Panc1 (cell line): ENCODE results near the gene PDPK1.

Experiments
- TF ChIP-seq, protein P1 (sequence below): fragments of 450-650 bp; IDR thresholded peaks from 2 replicates; pipeline ENCODE4 v1.5.1; 2017; ENCODE audit warnings: mild to moderate bottlenecking
- TF ChIP-seq, protein P2 (sequence below), 2 experiments: IDR thresholded peaks; 2 replicates each; pipeline ENCODE4 v1.6.1; 2011 to 2012; ENCODE audit warnings: low read depth in 2 of 2, control low read depth in 1 of 2, low read length in 1 of 2, mild to moderate bottlenecking in 1 of 2, moderate library complexity in 1 of 2; ENCODE audit not compliant: insufficient read depth in 1 of 2

GRCh38 chr16:2520784-2521531, 16.9 kb upstream of the PDPK1 start:
- TF ChIP-seq, protein P1, sequence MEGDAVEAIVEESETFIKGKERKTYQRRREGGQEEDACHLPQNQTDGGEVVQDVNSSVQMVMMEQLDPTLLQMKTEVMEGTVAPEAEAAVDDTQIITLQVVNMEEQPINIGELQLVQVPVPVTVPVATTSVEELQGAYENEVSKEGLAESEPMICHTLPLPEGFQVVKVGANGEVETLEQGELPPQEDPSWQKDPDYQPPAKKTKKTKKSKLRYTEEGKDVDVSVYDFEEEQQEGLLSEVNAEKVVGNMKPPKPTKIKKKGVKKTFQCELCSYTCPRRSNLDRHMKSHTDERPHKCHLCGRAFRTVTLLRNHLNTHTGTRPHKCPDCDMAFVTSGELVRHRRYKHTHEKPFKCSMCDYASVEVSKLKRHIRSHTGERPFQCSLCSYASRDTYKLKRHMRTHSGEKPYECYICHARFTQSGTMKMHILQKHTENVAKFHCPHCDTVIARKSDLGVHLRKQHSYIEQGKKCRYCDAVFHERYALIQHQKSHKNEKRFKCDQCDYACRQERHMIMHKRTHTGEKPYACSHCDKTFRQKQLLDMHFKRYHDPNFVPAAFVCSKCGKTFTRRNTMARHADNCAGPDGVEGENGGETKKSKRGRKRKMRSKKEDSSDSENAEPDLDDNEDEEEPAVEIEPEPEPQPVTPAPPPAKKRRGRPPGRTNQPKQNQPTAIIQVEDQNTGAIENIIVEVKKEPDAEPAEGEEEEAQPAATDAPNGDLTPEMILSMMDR, result no peak
- TF ChIP-seq, protein P2, sequence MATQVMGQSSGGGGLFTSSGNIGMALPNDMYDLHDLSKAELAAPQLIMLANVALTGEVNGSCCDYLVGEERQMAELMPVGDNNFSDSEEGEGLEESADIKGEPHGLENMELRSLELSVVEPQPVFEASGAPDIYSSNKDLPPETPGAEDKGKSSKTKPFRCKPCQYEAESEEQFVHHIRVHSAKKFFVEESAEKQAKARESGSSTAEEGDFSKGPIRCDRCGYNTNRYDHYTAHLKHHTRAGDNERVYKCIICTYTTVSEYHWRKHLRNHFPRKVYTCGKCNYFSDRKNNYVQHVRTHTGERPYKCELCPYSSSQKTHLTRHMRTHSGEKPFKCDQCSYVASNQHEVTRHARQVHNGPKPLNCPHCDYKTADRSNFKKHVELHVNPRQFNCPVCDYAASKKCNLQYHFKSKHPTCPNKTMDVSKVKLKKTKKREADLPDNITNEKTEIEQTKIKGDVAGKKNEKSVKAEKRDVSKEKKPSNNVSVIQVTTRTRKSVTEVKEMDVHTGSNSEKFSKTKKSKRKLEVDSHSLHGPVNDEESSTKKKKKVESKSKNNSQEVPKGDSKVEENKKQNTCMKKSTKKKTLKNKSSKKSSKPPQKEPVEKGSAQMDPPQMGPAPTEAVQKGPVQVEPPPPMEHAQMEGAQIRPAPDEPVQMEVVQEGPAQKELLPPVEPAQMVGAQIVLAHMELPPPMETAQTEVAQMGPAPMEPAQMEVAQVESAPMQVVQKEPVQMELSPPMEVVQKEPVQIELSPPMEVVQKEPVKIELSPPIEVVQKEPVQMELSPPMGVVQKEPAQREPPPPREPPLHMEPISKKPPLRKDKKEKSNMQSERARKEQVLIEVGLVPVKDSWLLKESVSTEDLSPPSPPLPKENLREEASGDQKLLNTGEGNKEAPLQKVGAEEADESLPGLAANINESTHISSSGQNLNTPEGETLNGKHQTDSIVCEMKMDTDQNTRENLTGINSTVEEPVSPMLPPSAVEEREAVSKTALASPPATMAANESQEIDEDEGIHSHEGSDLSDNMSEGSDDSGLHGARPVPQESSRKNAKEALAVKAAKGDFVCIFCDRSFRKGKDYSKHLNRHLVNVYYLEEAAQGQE (IDR thresholded peaks at IDR 0.05; ENCODE audit: insufficient read depth in 1 of 2, low read depth in 2 of 2, low read length in 1 of 2), result no peak
